Esophagus squamous epithelium (tissue), 4 donors: ENCODE results near the gene RALGAPB.

Source experiments
- POLR2A ChIP-seq, 4 donors: fragments of 450-650 bp; IDR thresholded peaks; one replicate each; pipeline ENCODE4 v1.6.1; 2017; ENCODE audit warnings: antibody characterized with exemption in 4 of 4, mild to moderate bottlenecking in 4 of 4, moderate library complexity in 3 of 4
- TF ChIP-seq, protein P1 (sequence below), 6 experiments: fragments of 450-650 bp in 4 of 6; fragments of 200-600 bp in 2 of 6; sonication (generic) in 2 of 6; IDR thresholded peaks; one replicate each; pipeline ENCODE4 v1.5.1; 2016 to 2019; ENCODE audit warnings: antibody characterized with exemption in 6 of 6, mild to moderate bottlenecking in 4 of 6, moderate library complexity in 4 of 6

DNA sequence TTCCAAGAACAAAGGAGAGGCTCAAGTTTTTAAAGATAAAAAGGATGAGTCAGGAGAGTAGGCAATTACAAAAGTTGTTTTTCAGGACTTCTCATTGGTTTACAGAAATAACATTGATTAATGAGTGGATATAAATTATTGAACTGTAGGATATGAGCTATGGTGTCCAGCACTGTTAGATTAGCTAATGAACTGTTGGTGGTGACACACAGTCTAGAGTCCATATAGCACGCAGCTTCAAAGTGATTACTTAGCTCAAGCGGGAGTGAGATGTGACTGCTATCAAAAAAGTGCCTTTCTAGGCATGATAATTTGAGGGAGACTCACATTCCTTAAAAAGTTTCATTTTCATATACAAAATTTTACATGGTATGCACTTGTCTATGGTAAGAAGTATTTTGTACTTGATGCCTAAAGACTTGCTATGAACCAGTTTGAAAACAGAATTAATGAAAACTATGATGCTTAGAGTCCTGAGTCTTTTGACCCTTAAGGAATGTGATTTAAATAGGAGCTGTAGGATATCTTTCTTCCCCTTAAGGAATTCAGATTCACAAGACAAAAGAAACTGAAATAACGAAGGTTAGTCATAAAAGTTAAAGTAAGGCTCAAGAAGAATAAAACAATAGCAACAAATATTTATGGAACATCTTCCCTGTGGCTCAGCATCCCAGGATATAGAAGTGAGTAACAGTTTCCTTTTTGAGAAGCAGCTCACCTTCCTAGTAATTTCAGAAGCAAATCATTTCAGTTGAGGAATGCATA is 86.1 kb downstream of the RALGAPB start:
- TF ChIP-seq, protein P1, sequence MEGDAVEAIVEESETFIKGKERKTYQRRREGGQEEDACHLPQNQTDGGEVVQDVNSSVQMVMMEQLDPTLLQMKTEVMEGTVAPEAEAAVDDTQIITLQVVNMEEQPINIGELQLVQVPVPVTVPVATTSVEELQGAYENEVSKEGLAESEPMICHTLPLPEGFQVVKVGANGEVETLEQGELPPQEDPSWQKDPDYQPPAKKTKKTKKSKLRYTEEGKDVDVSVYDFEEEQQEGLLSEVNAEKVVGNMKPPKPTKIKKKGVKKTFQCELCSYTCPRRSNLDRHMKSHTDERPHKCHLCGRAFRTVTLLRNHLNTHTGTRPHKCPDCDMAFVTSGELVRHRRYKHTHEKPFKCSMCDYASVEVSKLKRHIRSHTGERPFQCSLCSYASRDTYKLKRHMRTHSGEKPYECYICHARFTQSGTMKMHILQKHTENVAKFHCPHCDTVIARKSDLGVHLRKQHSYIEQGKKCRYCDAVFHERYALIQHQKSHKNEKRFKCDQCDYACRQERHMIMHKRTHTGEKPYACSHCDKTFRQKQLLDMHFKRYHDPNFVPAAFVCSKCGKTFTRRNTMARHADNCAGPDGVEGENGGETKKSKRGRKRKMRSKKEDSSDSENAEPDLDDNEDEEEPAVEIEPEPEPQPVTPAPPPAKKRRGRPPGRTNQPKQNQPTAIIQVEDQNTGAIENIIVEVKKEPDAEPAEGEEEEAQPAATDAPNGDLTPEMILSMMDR (IDR thresholded peaks at IDR 0.05), result no peak
- no peak for TF ChIP-seq POLR2A (IDR thresholded peaks at IDR 0.05)
